Endothelial cell of umbilical vein (primary cell): ENCODE measurements around the gene TOB2. TPM values are rescaled to one million over a fixed set of nuclear protein-coding genes. Genes with fewer than 3 reads are reported as not detected.

Source experiments
- BruUV-seq: library from RNA; stranded (reverse); fragments of 400-500 nt; replicated peaks from 2 replicates; lab custom pipeline; 2021; lab: Mats Ljungman, UMichigan
- CTCF ChIA-PET: fragments of 300-600, 350-600 bp; sonication (Branson Sonifier 250); formaldehyde crosslinking; loops from one replicate; lab custom pipeline; 2021; ENCODE audit warnings: antibody characterized with exemption, inconsistent platforms; lab: Charles Lee
- POLR2A ChIA-PET: fragments of 300-600, 350-600 bp; sonication (Branson Sonifier 250); formaldehyde crosslinking; loops from one replicate; lab custom pipeline; 2021; ENCODE audit warnings: antibody characterized with exemption, inconsistent platforms; lab: Charles Lee
- DNase-seq: peaks from one replicate; pipeline ENCODE4 v3.0.0-alpha.2; 2011; ENCODE audit warnings: low read depth, low spot score
- FAIRE-seq: peaks from 2 replicates; lab custom pipeline; 2011; peaks lifted over from hg19 to GRCh38; lab: Jason Lieb, UNC
- H2AFZ ChIP-seq: 2 replicates; pipeline ENCODE4 v1.6.0; 2012; ENCODE audit warnings: low read depth, low read length, control low read depth, inconsistent platforms
- H3K27ac ChIP-seq: 2 replicates; pipeline ENCODE4 v1.5.1; 2011; ENCODE audit warnings: low read depth, mild to moderate bottlenecking, control low read depth, low read length, moderate library complexity; ENCODE audit not compliant: insufficient read depth
- H3K27me3 ChIP-seq, 2 experiments: 2 replicates each; pipeline versions ENCODE4 v1.6.0 to v1.6.1; 2011; ENCODE audit warnings: low read length in 2 of 2, mixed read lengths in 1 of 2; ENCODE audit not compliant: control insufficient read depth in 2 of 2, insufficient read depth in 2 of 2
- H3K36me3 ChIP-seq, 2 experiments: 2 replicates in 1 of 2; 3 replicates in 1 of 2; pipeline ENCODE4 v1.5.1; 2011; ENCODE audit warnings: low read length in 2 of 2, mild to moderate bottlenecking in 1 of 2, moderate library complexity in 1 of 2; ENCODE audit not compliant: control insufficient read depth in 2 of 2, insufficient read depth in 2 of 2; ENCODE audit errors: extremely low read depth in 1 of 2
- H3K4me1 ChIP-seq: 3 replicates; pipeline ENCODE4 v1.5.1; 2011; ENCODE audit warnings: mild to moderate bottlenecking, low read length; ENCODE audit not compliant: control insufficient read depth, insufficient read depth; ENCODE audit errors: extremely low read depth
- H3K4me2 ChIP-seq: 2 replicates; pipeline ENCODE4 v1.6.1; 2011; ENCODE audit warnings: low read length, control low read depth, mixed read lengths; ENCODE audit not compliant: insufficient read depth
- H3K4me3 ChIP-seq, 3 experiments: fragments of 200-600 bp in 1 of 3; sonication (generic), shearing (Covaris generic) in 1 of 3; replicated peaks in 1 of 3; 2 replicates each; pipeline ENCODE4 v1.5.1; 2011 to 2016; ENCODE audit warnings: control low read depth in 3 of 3, low read length in 3 of 3, mild to moderate bottlenecking in 2 of 3, inconsistent platforms in 1 of 3, low read depth in 1 of 3, moderate library complexity in 1 of 3; ENCODE audit not compliant: insufficient read depth in 1 of 3
- H3K79me2 ChIP-seq: 2 replicates; pipeline ENCODE4 v1.6.0; 2012; ENCODE audit warnings: low read length, inconsistent platforms; ENCODE audit not compliant: control insufficient read depth, insufficient read depth
- H3K9ac ChIP-seq: replicated peaks from 2 replicates; pipeline ENCODE3; 2011; ENCODE audit warnings: low read length, control low read depth; ENCODE audit not compliant: insufficient read depth; ENCODE audit errors: extremely low read depth
- H3K9me1 ChIP-seq: replicated peaks from 3 replicates; pipeline ENCODE4 v1.6.0; 2011; ENCODE audit warnings: mild to moderate bottlenecking, low read length; ENCODE audit not compliant: control insufficient read depth, insufficient read depth; ENCODE audit errors: extremely low read depth
- H3K9me3 ChIP-seq: replicated peaks from 2 replicates; pipeline ENCODE4 v1.5.1; 2012; ENCODE audit warnings: low read length, inconsistent platforms; ENCODE audit not compliant: control insufficient read depth, insufficient read depth
- H4K20me1 ChIP-seq: replicated peaks from 2 replicates; pipeline ENCODE3; 2011; ENCODE audit warnings: mild to moderate bottlenecking, low read length; ENCODE audit not compliant: control insufficient read depth, insufficient read depth; ENCODE audit errors: extremely low read depth
- EZH2 ChIP-seq: IDR thresholded peaks from 2 replicates; pipeline ENCODE4 v1.6.1; 2012; ENCODE audit warnings: borderline replicate concordance, low read depth, mild to moderate bottlenecking, moderate library complexity, low read length, inconsistent platforms; ENCODE audit not compliant: severe bottlenecking
- FOS ChIP-seq: IDR thresholded peaks from 2 replicates; pipeline ENCODE4 v1.6.1; 2011; ENCODE audit warnings: mild to moderate bottlenecking, low read length, moderate library complexity, borderline replicate concordance; ENCODE audit not compliant: insufficient read depth
- GATA2 ChIP-seq: IDR thresholded peaks from 2 replicates; pipeline ENCODE4 v1.7.0; 2011; ENCODE audit warnings: low read depth, mild to moderate bottlenecking, moderate library complexity, mixed read lengths, low read length; ENCODE audit not compliant: insufficient read length, insufficient read depth
- JUN ChIP-seq: IDR thresholded peaks from 2 replicates; pipeline ENCODE4 v1.6.1; 2011; ENCODE audit warnings: borderline replicate concordance, low read depth; ENCODE audit not compliant: insufficient read length, insufficient read depth
- MAX ChIP-seq: IDR thresholded peaks from 2 replicates; pipeline ENCODE4 v1.6.1; 2011; ENCODE audit not compliant: insufficient read depth, insufficient read length
- MYC ChIP-seq: IDR thresholded peaks from one replicate; pipeline ENCODE4 v1.6.1; 2011; ENCODE audit warnings: mild to moderate bottlenecking, low read depth, low read length
- POLR2A ChIP-seq: IDR thresholded peaks from 2 replicates; pipeline ENCODE4 v1.6.1; 2012; ENCODE audit warnings: low read depth, mild to moderate bottlenecking, control low read depth, low read length
- POLR2AphosphoS5 ChIP-seq: IDR thresholded peaks from 2 replicates; pipeline ENCODE4 v1.6.1; 2012; ENCODE audit warnings: low read depth, mild to moderate bottlenecking, control low read depth, low read length, moderate library complexity; ENCODE audit not compliant: insufficient read depth
- dilution Hi-C: fragments of 300-500 bp; cut with MboI; formaldehyde crosslinking; loops from one replicate; pipeline ENCODE4 v1.15.0; 2019; ENCODE audit warnings: low sequenced_read_pairs; ENCODE audit not compliant: extremely low pct_ligation_motif_present
- intact Hi-C: fragments of 100-400 bp; cut with micrococcal nuclease; formaldehyde crosslinking; loops from one replicate; pipeline ENCODE4 v1.10.0; 2022
- polyA plus RNA-seq, 4 experiments: library from polyadenylated mRNA; depleted of rRNA in 3 of 4; stranded (reverse) in 3 of 4; unstranded in 1 of 4; fragments of >200 nt; gene quantifications; 2 replicates each; pipeline versions ENCODE4 v1.2.1 to v1.2.3, GENCODE V29; 2011 to 2012; ENCODE audit warnings: missing spikeins in 1 of 4
- total RNA-seq: library from RNA; stranded (reverse); gene quantifications from 2 replicates; pipeline ENCODE4 v1.2.3, GENCODE V29; 2021
- TF ChIP-seq, protein P1 (sequence below), 2 donors: IDR thresholded peaks; 1 replicate in 1 of 2; 2 replicates in 1 of 2; pipeline ENCODE4 v1.5.1; 2011; ENCODE audit warnings: low read length in 2 of 2, mild to moderate bottlenecking in 2 of 2, moderate library complexity in 2 of 2, control low read depth in 1 of 2, inconsistent platforms in 1 of 2, low read depth in 1 of 2; ENCODE audit not compliant: insufficient read depth in 1 of 2; ENCODE audit errors: extremely low read depth in 1 of 2

The TOB2 gene
- total and polyA plus RNA-seq, 2 donors (not counting 3 experiments of a cell fraction or from before 2014, with no cell fraction given) = 21.7 to 44.7 TPM

- peaks cover 78% of the 10 kb centered on the region for H3K79me2 ChIP-seq
- no peaks in the 10 kb centered on the region for H3K9me1 ChIP-seq
- H3K36me3 ChIP-seq = peaks cover 5 to 8% of the 10 kb centered on the region in 2 experiments
- intact Hi-C loops (no loop called here), dilution Hi-C loops (no loop called here)
- no peak for DNase-seq
- TF ChIP-seq EZH2 (no peak), MAX (no peak), MYC (no peak), GATA2 (no peak), POLR2A (no peak), JUN (no peak), FOS (no peak), POLR2AphosphoS5 (no peak)
- TF ChIP-seq, protein P1, sequence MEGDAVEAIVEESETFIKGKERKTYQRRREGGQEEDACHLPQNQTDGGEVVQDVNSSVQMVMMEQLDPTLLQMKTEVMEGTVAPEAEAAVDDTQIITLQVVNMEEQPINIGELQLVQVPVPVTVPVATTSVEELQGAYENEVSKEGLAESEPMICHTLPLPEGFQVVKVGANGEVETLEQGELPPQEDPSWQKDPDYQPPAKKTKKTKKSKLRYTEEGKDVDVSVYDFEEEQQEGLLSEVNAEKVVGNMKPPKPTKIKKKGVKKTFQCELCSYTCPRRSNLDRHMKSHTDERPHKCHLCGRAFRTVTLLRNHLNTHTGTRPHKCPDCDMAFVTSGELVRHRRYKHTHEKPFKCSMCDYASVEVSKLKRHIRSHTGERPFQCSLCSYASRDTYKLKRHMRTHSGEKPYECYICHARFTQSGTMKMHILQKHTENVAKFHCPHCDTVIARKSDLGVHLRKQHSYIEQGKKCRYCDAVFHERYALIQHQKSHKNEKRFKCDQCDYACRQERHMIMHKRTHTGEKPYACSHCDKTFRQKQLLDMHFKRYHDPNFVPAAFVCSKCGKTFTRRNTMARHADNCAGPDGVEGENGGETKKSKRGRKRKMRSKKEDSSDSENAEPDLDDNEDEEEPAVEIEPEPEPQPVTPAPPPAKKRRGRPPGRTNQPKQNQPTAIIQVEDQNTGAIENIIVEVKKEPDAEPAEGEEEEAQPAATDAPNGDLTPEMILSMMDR (IDR thresholded peaks at IDR 0.05; ENCODE audit: extremely low read depth in 1 of 2, insufficient read depth in 1 of 2, low read depth in 1 of 2, low read length in 2 of 2) = no peak
- POLR2A ChIA-PET = no interaction called here
- no peak overlapping the region for H2AFZ ChIP-seq
- no peaks in the 10 kb centered on the region for H3K9me3 ChIP-seq
- no peak overlapping the region for H3K4me3 ChIP-seq
- CTCF ChIA-PET = interaction anchor here (2.0 kb wide), 1 partner anchor 46 kb away, joined by 5 read pairs; no protein-coding TSS in a partner anchor
- FAIRE-seq = no peak
- H4K20me1 ChIP-seq = no peaks in the 10 kb centered on the region
- H3K27ac ChIP-seq = no peak overlapping the region
- H3K4me1 ChIP-seq = peaks cover 17% of the 10 kb centered on the region
- H3K9ac ChIP-seq = no peak overlapping the region
- no peaks in the 10 kb centered on the region for H3K27me3 ChIP-seq
- H3K4me2 ChIP-seq = no peak overlapping the region
- no TSS peak for BruUV-seq
These were observed 25.0 kb upstream of the TOB2 start for GRCh38 chr22:41471568-41471967.
